ENCODE data around the gene COLEC12. TPM values are rescaled to one million over a fixed set of nuclear protein-coding genes. Genes with fewer than 3 reads are reported as not detected.
A peak's percentile ranks its signal among the peaks of the same experiment; 100 is the strongest.

Gene COLEC12
- total RNA-seq, 2 donors from 2014 or later = 1.9 to 4.7 TPM

GRCh38 chr18:478681-479080 is 21.8 kb downstream of the COLEC12 start:
- no peaks in the 10 kb centered on the region for H3K36me3 ChIP-seq
- no peak overlapping the region for H3K27ac ChIP-seq
- no peak overlapping the region for H3K9ac ChIP-seq (ENCODE audit: low read depth in 2 of 2, low read length in 2 of 2)
- H3K4me1 ChIP-seq = no peaks in the 10 kb centered on the region
- no peaks in the 10 kb centered on the region for H3K27me3 ChIP-seq
- TF ChIP-seq, protein P1, sequence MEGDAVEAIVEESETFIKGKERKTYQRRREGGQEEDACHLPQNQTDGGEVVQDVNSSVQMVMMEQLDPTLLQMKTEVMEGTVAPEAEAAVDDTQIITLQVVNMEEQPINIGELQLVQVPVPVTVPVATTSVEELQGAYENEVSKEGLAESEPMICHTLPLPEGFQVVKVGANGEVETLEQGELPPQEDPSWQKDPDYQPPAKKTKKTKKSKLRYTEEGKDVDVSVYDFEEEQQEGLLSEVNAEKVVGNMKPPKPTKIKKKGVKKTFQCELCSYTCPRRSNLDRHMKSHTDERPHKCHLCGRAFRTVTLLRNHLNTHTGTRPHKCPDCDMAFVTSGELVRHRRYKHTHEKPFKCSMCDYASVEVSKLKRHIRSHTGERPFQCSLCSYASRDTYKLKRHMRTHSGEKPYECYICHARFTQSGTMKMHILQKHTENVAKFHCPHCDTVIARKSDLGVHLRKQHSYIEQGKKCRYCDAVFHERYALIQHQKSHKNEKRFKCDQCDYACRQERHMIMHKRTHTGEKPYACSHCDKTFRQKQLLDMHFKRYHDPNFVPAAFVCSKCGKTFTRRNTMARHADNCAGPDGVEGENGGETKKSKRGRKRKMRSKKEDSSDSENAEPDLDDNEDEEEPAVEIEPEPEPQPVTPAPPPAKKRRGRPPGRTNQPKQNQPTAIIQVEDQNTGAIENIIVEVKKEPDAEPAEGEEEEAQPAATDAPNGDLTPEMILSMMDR (IDR thresholded peaks at IDR 0.05) = no peak
- no peak overlapping the region for H3K4me3 ChIP-seq
- H3K9me3 ChIP-seq = no peaks in the 10 kb centered on the region
- no peak for DNase-seq
- intact Hi-C loops (cut with DNase I) = no loop called here

- intact Hi-C loops (cut with DNase I) = no loop called here
- TF ChIP-seq, protein P1 (IDR thresholded peaks at IDR 0.05) = peak; percentile 22
- H3K9me3 ChIP-seq = no peaks in the 10 kb centered on the region
- no peak overlapping the region for H3K9ac ChIP-seq (ENCODE audit: low read depth in 2 of 2, low read length in 2 of 2)
- H3K27me3 ChIP-seq = no peaks in the 10 kb centered on the region
- H3K4me3 ChIP-seq = no peak overlapping the region
- DNase-seq = no peak
- no peak overlapping the region for H3K27ac ChIP-seq
- H3K4me1 ChIP-seq = no peaks in the 10 kb centered on the region
- H3K36me3 ChIP-seq = no peaks in the 10 kb centered on the region
These were observed 22.9 kb downstream of the COLEC12 start for GRCh38 chr18:477565-477964.

DNA sequence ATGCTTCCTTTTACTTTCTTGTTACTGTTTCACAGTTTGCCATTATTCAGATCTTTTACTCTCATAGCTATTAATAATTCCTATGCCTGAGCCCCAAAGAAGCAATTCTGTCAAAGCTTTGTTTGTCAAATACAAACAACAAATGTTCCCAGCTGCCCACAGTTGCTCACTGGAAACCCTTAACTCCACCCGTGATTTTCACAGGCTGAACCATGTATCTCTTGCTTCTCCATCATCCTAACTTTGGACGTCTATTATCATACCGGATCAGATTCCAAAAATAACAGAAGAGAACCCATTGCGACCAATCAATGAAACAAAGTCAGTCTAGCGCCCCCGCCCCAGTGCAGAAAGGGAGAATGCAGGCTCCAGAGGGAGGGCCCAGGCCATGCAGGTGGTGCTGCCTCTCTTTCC is 24.2 kb downstream of the COLEC12 start:
- no peak for DNase-seq
- no peaks in the 10 kb centered on the region for H3K9me3 ChIP-seq
- no peak overlapping the region for H3K4me3 ChIP-seq
- H3K9ac ChIP-seq (ENCODE audit: low read depth in 2 of 2, low read length in 2 of 2) = no peak overlapping the region
- intact Hi-C loops (cut with DNase I) = no loop called here
- no peaks in the 10 kb centered on the region for H3K4me1 ChIP-seq
- no peaks in the 10 kb centered on the region for H3K27me3 ChIP-seq
- TF ChIP-seq, protein P1 (IDR thresholded peaks at IDR 0.05) = no peak
- no peaks in the 10 kb centered on the region for H3K36me3 ChIP-seq
- H3K27ac ChIP-seq = no peak overlapping the region

- TF ChIP-seq, protein P1 (IDR thresholded peaks at IDR 0.05) = no peak
- intact Hi-C loops (cut with DNase I) = no loop called here
These were observed 25.1 kb downstream of the COLEC12 start for GRCh38 chr18:475202-476031.

GRCh38 chr18:474416-474815 is 26.1 kb downstream of the COLEC12 start:
- Histone ChIP-seq H3K9ac (ENCODE audit: low read depth in 2 of 2, low read length in 2 of 2) (no peak overlapping the region), H3K4me1 (no peaks in the 10 kb centered on the region), H3K4me3 (no peak overlapping the region), H3K36me3 (no peaks in the 10 kb centered on the region), H3K9me3 (no peaks in the 10 kb centered on the region), H3K27ac (no peak overlapping the region), H3K27me3 (no peaks in the 10 kb centered on the region)
- DNase-seq = no peak
- TF ChIP-seq, protein P1 (IDR thresholded peaks at IDR 0.05) = no peak
- intact Hi-C loops (cut with DNase I) = no loop called here

More at GRCh38 chr18:475202-476031, 25.1 kb downstream of the COLEC12 start:
- Histone ChIP-seq H3K27me3 (no peaks in the 10 kb centered on the region), H3K9me3 (no peaks in the 10 kb centered on the region), H3K27ac (peak overlapping the region; percentile 17), H3K36me3 (no peaks in the 10 kb centered on the region), H3K4me3 (no peak overlapping the region), H3K9ac (ENCODE audit: low read depth in 2 of 2, low read length in 2 of 2) (no peak overlapping the region), H3K4me1 (no peaks in the 10 kb centered on the region)
- DNase-seq = no peak

Measured in colonic mucosa (tissue), 4 donors.